ENCODE results near the gene GLYR1. TPM values are rescaled to one million over a fixed set of nuclear protein-coding genes. Genes with fewer than 3 reads are reported as not detected.
A peak's percentile ranks its signal among the peaks of the same experiment; 100 is the strongest.

GLYR1 gene
- total RNA-seq, 2 donors from 2014 or later = 19.7 to 27.7 TPM

- peaks cover 7% of the 10 kb centered on the region for H3K4me1 ChIP-seq
- WGBS, 2 donors = 91 to 92% methylated on average over 14 of the region's 14 CpGs
- intact Hi-C loops (cut with DNase I) = no loop called here
- TF ChIP-seq CTCF (IDR thresholded peaks at IDR 0.05) (no peak), POLR2A (IDR thresholded peaks at IDR 0.05) (no peak)
- peaks cover 35 to 47% of the 10 kb centered on the region in 2 donors for H3K36me3 ChIP-seq (replicated peaks in 1 of 2; ENCODE audit: insufficient read depth in 1 of 2, low read depth in 2 of 2)
- no peak for ATAC-seq
- no peaks in the 10 kb centered on the region for H3K27me3 ChIP-seq
- no peaks in the 10 kb centered on the region for H3K9me3 ChIP-seq
- H3K4me3 ChIP-seq = no peak overlapping the region
- DNase-seq = no peak
- H3K27ac ChIP-seq = no peak overlapping the region
Measured at GRCh38 chr16:4877380-4877685, 30.2 kb upstream of the GLYR1 start.

GRCh38 chr16:4876646-4877379 is 29.7 kb upstream of the GLYR1 start:
- no peak overlapping the region for H3K27ac ChIP-seq
- H3K27me3 ChIP-seq = no peaks in the 10 kb centered on the region
- intact Hi-C loops (cut with DNase I) = no loop called here
- 82 to 88% methylated on average over 7 to 11 of the region's 11 CpGs for WGBS, 2 donors
- H3K4me3 ChIP-seq = no peak overlapping the region
- no peak for DNase-seq
- H3K4me1 ChIP-seq = peaks cover 2% of the 10 kb centered on the region
- no peak for ATAC-seq
- TF ChIP-seq POLR2A (IDR thresholded peaks at IDR 0.05) (no peak), CTCF (IDR thresholded peaks at IDR 0.05) (no peak)
- H3K9me3 ChIP-seq = no peaks in the 10 kb centered on the region
- H3K36me3 ChIP-seq (replicated peaks in 1 of 2; ENCODE audit: insufficient read depth in 1 of 2, low read depth in 2 of 2) = peaks cover 35 to 48% of the 10 kb centered on the region in 2 donors

- Histone ChIP-seq H3K27ac (no peak overlapping the region), H3K36me3 (replicated peaks in 1 of 2; ENCODE audit: insufficient read depth in 1 of 2, low read depth in 2 of 2) (peaks cover 22 to 38% of the 10 kb centered on the region in 2 donors), H3K4me1 (peaks cover 10% of the 10 kb centered on the region), H3K9me3 (no peaks in the 10 kb centered on the region), H3K4me3 (no peak overlapping the region), H3K27me3 (no peaks in the 10 kb centered on the region)
- ATAC-seq = no peak
- intact Hi-C loops (cut with DNase I) = no loop called here
- 89 to 94% methylated on average over 8 of the region's 8 CpGs for WGBS, 2 donors
- DNase-seq = peak in 1 of 4 donors; percentile 4
- TF ChIP-seq CTCF (IDR thresholded peaks at IDR 0.05) (no peak), POLR2A (IDR thresholded peaks at IDR 0.05) (no peak)
Measured at GRCh38 chr16:4874666-4875065, 27.6 kb upstream of the GLYR1 start.

- DNase-seq (no peak), ATAC-seq (no peak)
- H3K9me3 ChIP-seq = no peaks in the 10 kb centered on the region
- H3K4me1 ChIP-seq = peaks cover 26% of the 10 kb centered on the region
- TF ChIP-seq POLR2A (IDR thresholded peaks at IDR 0.05) = no peak
- TF ChIP-seq CTCF (IDR thresholded peaks at IDR 0.05) = no peak
- H3K27me3 ChIP-seq = no peaks in the 10 kb centered on the region
- no peak overlapping the region for H3K27ac ChIP-seq
- H3K4me3 ChIP-seq = no peak overlapping the region
- WGBS, 2 donors = 78 to 87% methylated on average over 3 of the region's 3 CpGs
- H3K36me3 ChIP-seq (replicated peaks in 1 of 2; ENCODE audit: insufficient read depth in 1 of 2, low read depth in 2 of 2) = peaks cover 22 to 32% of the 10 kb centered on the region in 2 donors
- intact Hi-C loops (cut with DNase I) = no loop called here
Measured at GRCh38 chr16:4873091-4873490, 26.0 kb upstream of the GLYR1 start.

- no peak for ATAC-seq
- intact Hi-C loops (cut with DNase I) = no loop called here
- DNase-seq = no peak
- Histone ChIP-seq H3K9me3 (no peaks in the 10 kb centered on the region), H3K4me1 (peaks cover 39% of the 10 kb centered on the region), H3K27me3 (no peaks in the 10 kb centered on the region), H3K27ac (no peak overlapping the region), H3K36me3 (replicated peaks in 1 of 2; ENCODE audit: insufficient read depth in 1 of 2, low read depth in 2 of 2) (peaks cover 12 to 20% of the 10 kb centered on the region in 2 donors), H3K4me3 (no peak overlapping the region)
- WGBS, 2 donors = 81 to 85% methylated on average over 4 of the region's 4 CpGs
- no peak for TF ChIP-seq POLR2A (IDR thresholded peaks at IDR 0.05)
- no peak for TF ChIP-seq CTCF (IDR thresholded peaks at IDR 0.05)
Measured at GRCh38 chr16:4871071-4871470, 24.0 kb upstream of the GLYR1 start.
